Erythroblast (primary cell): ENCODE results near the gene ARHGDIB.

Experiments used
- DNase-seq, 2 experiments: peaks; one replicate each; lab custom pipeline; 2025; lab: John Stamatoyannopoulos, UW
- GATA1 ChIP-seq: IDR thresholded peaks from 2 replicates; pipeline ENCODE4 v1.6.1; 2011; ENCODE audit warnings: low read depth, mild to moderate bottlenecking, control low read depth, low read length, moderate library complexity
- POLR2A ChIP-seq: IDR thresholded peaks from 2 replicates; pipeline ENCODE4 v1.6.1; 2011; ENCODE audit warnings: mild to moderate bottlenecking, low read length

Gene ARHGDIB

GRCh38 chr12:14961466-14962152 lies at the start of gene ARHGDIB:
Gene ARHGDIB, minus strand, starts transcription at chr12:14961601. Its CDS starts 10,889 bp downstream, at chr12:14950712.
- peak; percentile 85 to 93 for DNase-seq
- TF ChIP-seq POLR2A (peak; percentile 86), GATA1 (no peak)

GRCh38 chr12:15011162-15011561 lies 49.8 kb upstream of the ARHGDIB start:
- DNase-seq: peak in 1 of 2 experiments; percentile 7
- TF ChIP-seq POLR2A (no peak), GATA1 (no peak)

GRCh38 chr12:15007551-15007950 lies 46.1 kb upstream of the ARHGDIB start:
- no peak for DNase-seq

GRCh38 chr12:15005064-15005463 lies 43.7 kb upstream of the ARHGDIB start:
- DNase-seq: no peak
- TF ChIP-seq POLR2A: no peak
- TF ChIP-seq GATA1: no peak

More at GRCh38 chr12:15007551-15007950, 46.1 kb upstream of the ARHGDIB start:
- TF ChIP-seq GATA1 (no peak), POLR2A (no peak)

GRCh38 chr12:15004421-15004820 lies 43.0 kb upstream of the ARHGDIB start:
- no peak for TF ChIP-seq POLR2A
- no peak for TF ChIP-seq GATA1
- no peak for DNase-seq

GRCh38 chr12:15001733-15002382 lies 40.5 kb upstream of the ARHGDIB start:
- TF ChIP-seq GATA1 (no peak), POLR2A (no peak)
- DNase-seq: no peak

- no peak for DNase-seq
- no peak for TF ChIP-seq GATA1
- no peak for TF ChIP-seq POLR2A
Observed at GRCh38 chr12:15000575-15000974, 39.2 kb upstream of the ARHGDIB start.

- no peak for TF ChIP-seq GATA1
- TF ChIP-seq POLR2A: no peak
- DNase-seq: peak; percentile 80 to 84
Observed at GRCh38 chr12:14999695-15000365, 38.4 kb upstream of the ARHGDIB start.

GRCh38 chr12:14999021-14999694 lies 37.8 kb upstream of the ARHGDIB start:
- TF ChIP-seq GATA1: no peak
- DNase-seq: no peak

- no peak for TF ChIP-seq POLR2A
- no peak for TF ChIP-seq GATA1
- DNase-seq: no peak
Observed at GRCh38 chr12:14997998-14998397, 36.6 kb upstream of the ARHGDIB start.

- DNase-seq: peak; percentile 77 to 85
- no peak for TF ChIP-seq POLR2A
Observed at GRCh38 chr12:14995583-14996425, 34.4 kb upstream of the ARHGDIB start.

GRCh38 chr12:14994610-14995009 lies 33.2 kb upstream of the ARHGDIB start:
- no peak for TF ChIP-seq POLR2A
- no peak for TF ChIP-seq GATA1
- no peak for DNase-seq

GRCh38 chr12:14993537-14994266 lies 32.3 kb upstream of the ARHGDIB start:
- peak in 1 of 2 experiments; percentile 24 for DNase-seq
- TF ChIP-seq GATA1: no peak
- TF ChIP-seq POLR2A: no peak
